GM12892 (cell line): ENCODE data around the gene HERC5.

Experiments used
- POLR2A ChIP-seq: IDR thresholded peaks from 2 replicates; pipeline ENCODE4 v1.6.1; 2011; ENCODE audit warnings: low read depth, low read length, control low read depth
- POLR2AphosphoS5 ChIP-seq: IDR thresholded peaks from 2 replicates; pipeline ENCODE4 v1.6.1; 2011; ENCODE audit warnings: low read depth, low read length, control low read depth
- TAF1 ChIP-seq: IDR thresholded peaks from 2 replicates; pipeline ENCODE4 v1.6.1; 2011; ENCODE audit warnings: low read depth, mild to moderate bottlenecking, control low read depth, low read length, borderline replicate concordance

DNA sequence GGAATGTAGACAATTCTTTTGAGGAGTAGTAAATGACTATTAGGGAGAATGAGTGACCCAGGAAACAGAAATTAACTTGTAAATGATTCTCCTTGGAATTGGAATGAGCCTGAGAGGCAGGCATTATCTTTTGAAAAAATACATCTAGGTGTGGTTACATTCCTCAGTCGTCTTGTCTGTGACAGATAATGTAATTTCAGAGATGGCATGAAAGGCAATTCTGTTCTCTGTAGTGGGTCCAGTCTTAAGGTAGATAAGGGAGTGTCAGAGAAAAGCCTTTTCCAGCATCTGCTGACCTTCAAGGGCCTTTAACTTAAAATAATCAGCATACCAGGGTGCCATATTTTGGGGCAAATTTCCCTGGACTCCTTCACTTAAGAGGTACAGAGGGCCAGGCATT is 43.1 kb upstream of the HERC5 start:
- TF ChIP-seq POLR2AphosphoS5 (no peak), TAF1 (no peak), POLR2A (no peak)
